Memory B cell (primary cell): ENCODE data around the gene SOBP.

Source experiments
- ATAC-seq: fragments of 150-1000 bp; cut with Tn5 transposase; 2 replicates; pipeline ENCODE4 v1.10.0; 2021; ENCODE audit warnings: low read depth, mild to moderate bottlenecking, moderate library complexity
- DNase-seq, 2 donors: peaks; one replicate each; pipeline ENCODE4 v3.0.0; 2022; ENCODE audit warnings: low spot score in 2 of 2
- H3K27ac Mint-ChIP-seq: one replicate; pipeline ENCODE4 v1.8.0; 2022; ENCODE audit warnings: mild to moderate bottlenecking, moderate library complexity, mixed read lengths
- H3K27me3 Mint-ChIP-seq: one replicate; pipeline ENCODE4 v1.8.0; 2022; ENCODE audit warnings: mixed read lengths
- H3K36me3 Mint-ChIP-seq: one replicate; pipeline ENCODE4 v1.8.0; 2022; ENCODE audit warnings: mild to moderate bottlenecking, mixed read lengths
- H3K4me1 Mint-ChIP-seq: one replicate; pipeline ENCODE4 v1.8.0; 2022; ENCODE audit warnings: mixed read lengths
- H3K4me3 Mint-ChIP-seq: one replicate; pipeline ENCODE4 v1.8.0; 2022; ENCODE audit warnings: mild to moderate bottlenecking, moderate library complexity, mixed read lengths
- H3K9me3 Mint-ChIP-seq: one replicate; pipeline ENCODE4 v1.8.0; 2022; ENCODE audit warnings: mixed read lengths

Gene SOBP

DNA sequence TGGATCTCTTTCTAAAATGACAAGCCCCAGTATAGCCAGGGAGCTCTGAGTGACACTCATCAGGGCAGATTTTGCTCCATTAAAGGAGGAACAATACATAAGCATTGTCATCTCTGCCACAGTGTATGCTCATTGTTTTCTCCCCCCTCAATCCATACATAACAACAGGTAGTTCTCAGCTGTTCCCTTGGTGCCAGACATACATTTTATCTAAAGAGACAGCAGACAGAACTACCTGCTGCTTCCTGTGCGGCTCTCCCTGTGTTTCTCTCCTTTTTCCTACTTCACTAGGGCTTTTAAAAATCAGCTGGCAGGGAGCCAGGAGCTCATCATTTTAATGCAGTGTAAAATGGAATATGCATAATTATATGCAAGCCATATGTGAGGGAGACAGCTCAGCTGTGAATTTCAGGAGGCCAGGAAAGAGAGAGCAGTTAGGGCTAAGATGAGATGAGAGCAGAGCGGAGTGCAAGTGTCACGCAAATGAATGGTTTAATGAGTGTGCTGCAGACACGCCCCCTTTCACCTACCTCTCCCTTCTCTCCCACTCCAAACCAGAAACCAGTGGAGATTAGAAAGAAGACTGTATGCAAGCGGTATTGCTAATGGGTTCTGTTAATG lies 96.0 kb downstream of the SOBP start:
- H3K27me3 Mint-ChIP-seq: peaks cover 2% of the 10 kb centered on the region
- H3K36me3 Mint-ChIP-seq: no peaks in the 10 kb centered on the region
- no peak overlapping the region for H3K4me3 Mint-ChIP-seq
- peaks cover 6% of the 10 kb centered on the region for H3K4me1 Mint-ChIP-seq
- no peaks in the 10 kb centered on the region for H3K9me3 Mint-ChIP-seq
- ATAC-seq (no peak), DNase-seq (no peak)
- H3K27ac Mint-ChIP-seq: no peak overlapping the region

DNA sequence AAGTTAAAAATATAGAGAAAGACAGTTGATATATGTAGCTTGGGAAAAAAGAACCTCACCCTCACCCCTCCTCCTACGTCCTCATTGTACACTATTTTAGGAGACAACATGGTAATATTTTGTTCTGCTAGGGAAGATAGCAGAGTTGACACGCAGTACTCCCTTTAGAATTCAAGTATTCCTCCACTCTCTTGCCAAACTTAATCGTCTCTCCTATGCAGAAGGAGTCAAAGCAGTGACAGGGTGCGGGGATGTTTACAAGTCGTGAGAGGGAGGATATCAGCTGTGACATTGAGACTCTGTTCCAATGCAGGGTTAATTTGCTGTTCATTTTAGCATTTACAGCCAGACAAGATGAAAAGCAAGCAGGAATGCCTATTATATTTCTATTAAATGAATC lies 97.5 kb downstream of the SOBP start:
- Mint-ChIP-seq H3K4me1 (peaks cover 6% of the 10 kb centered on the region), H3K27me3 (no peaks in the 10 kb centered on the region), H3K27ac (no peak overlapping the region), H3K36me3 (no peaks in the 10 kb centered on the region), H3K9me3 (no peaks in the 10 kb centered on the region), H3K4me3 (no peak overlapping the region)
- ATAC-seq: no peak
- no peak for DNase-seq

DNA sequence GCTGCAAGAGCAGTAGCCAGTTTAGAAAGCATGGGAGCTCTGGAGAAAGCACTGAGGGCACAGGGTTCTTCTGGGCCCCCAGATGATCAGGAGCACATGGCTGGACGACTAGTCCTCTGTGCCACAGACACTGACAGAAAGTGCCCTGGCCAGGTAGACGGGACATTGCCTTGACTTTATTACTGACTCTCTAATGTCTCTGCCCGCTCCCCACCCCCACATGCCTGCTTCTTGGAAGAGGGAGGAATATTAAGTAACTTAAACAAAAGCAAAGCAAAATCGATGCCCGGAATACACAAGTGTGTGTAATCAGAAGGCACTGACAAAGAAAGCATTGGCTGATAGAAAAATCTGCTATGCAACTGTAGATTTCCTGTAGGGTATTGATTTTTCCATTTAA lies 99.3 kb downstream of the SOBP start:
- H3K4me1 Mint-ChIP-seq: peaks cover 6% of the 10 kb centered on the region
- no peak overlapping the region for H3K27ac Mint-ChIP-seq
- H3K27me3 Mint-ChIP-seq: peaks cover 2% of the 10 kb centered on the region
- no peak overlapping the region for H3K4me3 Mint-ChIP-seq
- no peaks in the 10 kb centered on the region for H3K36me3 Mint-ChIP-seq
- H3K9me3 Mint-ChIP-seq: no peaks in the 10 kb centered on the region
- ATAC-seq: no peak
- no peak for DNase-seq

DNA sequence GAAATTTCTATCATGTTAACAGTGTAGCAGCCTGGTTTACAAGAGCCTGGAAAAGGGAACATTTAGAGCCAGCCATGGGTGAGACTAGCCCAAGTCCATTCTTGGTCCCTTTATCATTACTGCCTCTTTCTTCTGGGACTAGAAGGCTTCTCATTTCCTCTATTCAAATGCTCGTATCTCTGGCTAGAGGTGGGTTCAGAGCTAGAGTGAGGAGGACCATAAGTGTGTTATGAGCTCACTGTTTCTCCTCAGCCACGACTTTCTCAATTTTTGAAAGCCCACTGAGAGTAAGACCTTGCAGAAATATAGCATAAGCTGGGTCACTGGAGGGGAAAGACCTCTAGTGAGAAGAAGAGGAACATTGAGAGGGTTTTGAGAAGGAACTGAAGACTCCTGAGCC lies 100.0 kb downstream of the SOBP start:
- no peak for ATAC-seq

DNA sequence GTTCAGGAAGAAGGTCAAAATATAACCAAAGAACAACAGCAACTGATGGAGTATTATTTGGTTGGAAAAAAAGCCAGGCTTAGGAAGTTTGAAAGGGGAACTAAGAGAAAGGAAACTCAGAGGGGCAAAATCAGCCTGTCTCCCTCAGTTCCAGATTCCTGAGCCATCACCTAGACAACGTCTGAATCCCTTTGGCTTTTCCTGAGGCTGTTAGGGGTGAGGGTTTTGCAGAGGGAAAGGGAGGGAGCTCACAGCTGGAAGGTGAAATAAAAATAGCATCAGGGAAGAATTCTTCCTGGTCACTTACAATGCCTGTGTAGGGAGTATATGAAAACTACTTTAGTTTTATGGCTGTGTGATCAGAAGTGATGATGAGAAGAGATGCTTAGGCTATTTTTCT lies 100.5 kb downstream of the SOBP start:
- Mint-ChIP-seq H3K36me3 (no peaks in the 10 kb centered on the region), H3K27me3 (peaks cover 2% of the 10 kb centered on the region)

More for the DNA sequence above, 100.0 kb downstream of the SOBP start:
- H3K27ac Mint-ChIP-seq: no peak overlapping the region
- H3K4me1 Mint-ChIP-seq: peaks cover 6% of the 10 kb centered on the region
- H3K27me3 Mint-ChIP-seq: peaks cover 2% of the 10 kb centered on the region
- DNase-seq: no peak
- no peaks in the 10 kb centered on the region for H3K9me3 Mint-ChIP-seq
- no peak overlapping the region for H3K4me3 Mint-ChIP-seq
- no peaks in the 10 kb centered on the region for H3K36me3 Mint-ChIP-seq

DNA sequence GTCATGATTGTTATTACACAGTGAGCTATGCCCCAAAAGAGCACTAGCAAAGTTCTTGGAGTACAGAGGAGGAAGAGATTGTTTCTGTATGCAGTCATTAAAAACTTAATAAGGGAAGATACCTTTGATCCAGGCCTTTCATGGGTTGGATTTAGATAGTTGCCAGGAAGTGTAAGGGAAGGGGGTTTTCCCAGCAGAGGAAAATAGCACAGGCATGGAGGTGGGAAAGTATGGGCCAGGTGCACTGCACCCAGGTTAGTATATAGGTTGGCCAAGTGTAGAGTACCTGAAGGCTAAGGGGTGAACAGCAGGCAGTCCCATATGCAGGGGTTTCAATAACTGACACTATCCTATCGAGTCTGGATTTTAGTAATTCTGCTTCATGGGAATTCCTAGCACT lies 101.4 kb downstream of the SOBP start:
- Mint-ChIP-seq H3K9me3 (no peaks in the 10 kb centered on the region), H3K4me3 (no peak overlapping the region), H3K27ac (no peak overlapping the region), H3K27me3 (peaks cover 2% of the 10 kb centered on the region), H3K4me1 (peaks cover 6% of the 10 kb centered on the region), H3K36me3 (no peaks in the 10 kb centered on the region)
- ATAC-seq: no peak
- DNase-seq: no peak

More for the DNA sequence above, 100.5 kb downstream of the SOBP start:
- Mint-ChIP-seq H3K4me3 (no peak overlapping the region), H3K4me1 (peaks cover 6% of the 10 kb centered on the region), H3K27ac (no peak overlapping the region), H3K9me3 (no peaks in the 10 kb centered on the region)
- ATAC-seq (no peak), DNase-seq (no peak)

DNA sequence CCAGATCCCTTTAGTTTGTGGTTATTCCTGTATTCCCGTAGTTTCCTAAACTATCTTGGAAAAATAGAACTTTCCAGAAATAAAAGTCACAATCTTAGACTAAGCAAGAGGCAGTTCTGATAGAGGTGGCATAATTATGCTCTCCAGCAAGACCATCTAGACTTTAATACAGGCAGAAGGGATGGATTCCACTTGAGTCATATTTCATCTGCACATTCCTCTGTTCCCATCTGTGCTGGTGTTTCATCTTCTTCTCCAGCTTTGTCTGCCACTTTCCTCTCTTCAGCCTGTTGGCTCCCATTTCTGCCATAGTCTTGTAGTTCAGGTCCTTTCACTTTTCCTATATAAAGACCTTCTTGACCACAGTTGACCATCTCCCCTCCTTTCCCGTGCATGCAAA lies 102.9 kb downstream of the SOBP start:
- H3K36me3 Mint-ChIP-seq: no peaks in the 10 kb centered on the region
- H3K9me3 Mint-ChIP-seq: no peaks in the 10 kb centered on the region
- H3K27ac Mint-ChIP-seq: no peak overlapping the region
- no peak for ATAC-seq
- peaks cover 6% of the 10 kb centered on the region for H3K4me1 Mint-ChIP-seq
- H3K4me3 Mint-ChIP-seq: no peak overlapping the region
- no peak for DNase-seq
- H3K27me3 Mint-ChIP-seq: peaks cover 2% of the 10 kb centered on the region

DNA sequence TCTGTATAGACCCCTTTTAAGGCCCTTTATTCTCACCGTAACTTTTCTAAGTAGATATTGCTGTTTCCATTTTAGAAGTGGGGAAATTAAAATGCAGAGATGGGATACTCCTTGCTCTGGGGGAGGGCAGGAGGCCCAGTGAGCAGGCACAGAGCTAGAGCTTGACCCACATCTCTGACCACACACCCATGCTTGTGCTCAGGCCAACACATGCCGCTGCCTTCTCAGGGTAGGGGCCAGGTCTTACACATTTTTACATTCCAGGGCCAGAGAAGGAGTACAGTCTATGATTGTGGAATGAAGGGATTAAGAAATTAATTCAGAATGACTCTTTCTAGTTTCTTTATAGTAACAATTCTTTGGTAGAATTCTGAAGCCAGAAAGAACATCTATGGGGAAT lies 104.8 kb downstream of the SOBP start:
- H3K9me3 Mint-ChIP-seq: no peaks in the 10 kb centered on the region
- H3K36me3 Mint-ChIP-seq: no peaks in the 10 kb centered on the region
- no peak overlapping the region for H3K27ac Mint-ChIP-seq
- DNase-seq: no peak
- no peak overlapping the region for H3K4me3 Mint-ChIP-seq
- no peak for ATAC-seq
- peaks cover 4% of the 10 kb centered on the region for H3K27me3 Mint-ChIP-seq
- peaks cover 6% of the 10 kb centered on the region for H3K4me1 Mint-ChIP-seq

DNA sequence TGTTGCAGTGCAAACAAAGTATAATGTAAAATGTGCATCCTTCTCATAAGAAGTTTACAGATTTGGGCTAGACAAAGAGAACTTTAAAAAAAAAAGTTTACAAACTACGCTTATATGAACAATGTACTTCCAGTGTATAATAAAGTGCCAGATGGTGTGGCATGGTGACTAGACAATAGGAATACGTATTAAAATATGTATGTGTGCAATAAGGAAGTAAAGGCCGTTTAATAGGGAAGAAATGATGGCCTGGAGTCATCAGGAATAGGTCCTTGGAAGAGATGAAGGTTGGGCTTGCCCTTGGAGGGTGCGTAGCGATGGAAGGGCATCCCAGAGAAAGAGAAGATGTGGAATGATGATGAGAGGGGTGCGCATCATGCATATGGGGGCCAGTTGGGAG lies 108.2 kb downstream of the SOBP start:
- H3K36me3 Mint-ChIP-seq: no peaks in the 10 kb centered on the region
- no peak overlapping the region for H3K4me3 Mint-ChIP-seq
- peaks cover 6% of the 10 kb centered on the region for H3K4me1 Mint-ChIP-seq
- no peak for ATAC-seq
- DNase-seq: no peak
- H3K27ac Mint-ChIP-seq: no peak overlapping the region
- H3K27me3 Mint-ChIP-seq: peaks cover 2% of the 10 kb centered on the region
- H3K9me3 Mint-ChIP-seq: no peaks in the 10 kb centered on the region

DNA sequence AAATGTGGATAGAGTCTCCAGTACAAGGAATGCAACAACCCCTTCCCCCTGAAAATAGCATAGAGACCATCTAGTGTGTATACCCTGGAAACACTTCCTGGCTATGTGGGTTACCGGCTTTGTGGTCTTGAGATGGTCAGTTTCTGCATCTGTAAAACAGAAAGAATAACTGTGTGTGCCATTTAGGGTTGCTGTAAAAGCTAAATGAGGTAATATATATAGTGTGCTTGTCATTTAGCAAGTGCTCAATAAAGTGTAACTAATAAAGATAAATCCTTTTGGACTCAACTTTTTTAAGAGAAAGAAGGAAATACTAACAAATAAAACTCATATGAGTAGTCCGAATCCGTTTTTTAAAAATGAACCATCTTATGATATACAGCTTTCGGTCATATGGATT lies 109.1 kb downstream of the SOBP start:
- ATAC-seq: no peak
- Mint-ChIP-seq H3K36me3 (no peaks in the 10 kb centered on the region), H3K4me1 (peaks cover 8% of the 10 kb centered on the region), H3K9me3 (no peaks in the 10 kb centered on the region), H3K27me3 (peaks cover 2% of the 10 kb centered on the region), H3K27ac (no peak overlapping the region), H3K4me3 (no peak overlapping the region)
- no peak for DNase-seq

DNA sequence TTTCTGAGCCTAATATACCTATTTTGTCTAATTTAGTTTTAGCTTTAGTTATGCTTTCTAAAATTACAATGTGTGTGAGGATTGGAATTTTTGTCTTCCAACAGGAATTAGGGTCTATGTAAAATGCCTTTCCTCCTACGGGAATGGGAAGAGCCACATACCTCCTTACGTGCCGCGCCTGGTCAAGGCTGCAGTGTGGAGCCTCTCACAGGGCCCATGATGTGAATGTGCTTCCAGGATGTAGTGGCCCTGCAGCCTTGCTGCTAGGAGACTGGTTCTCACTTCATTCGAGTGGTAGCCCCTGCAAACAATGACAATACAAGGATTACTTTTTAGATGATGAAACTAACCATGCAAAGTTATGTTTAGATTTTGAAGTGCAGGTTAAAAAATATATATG lies 110.2 kb downstream of the SOBP start:
- ATAC-seq: no peak
- DNase-seq: no peak
- Mint-ChIP-seq H3K27ac (no peak overlapping the region), H3K4me3 (no peak overlapping the region), H3K27me3 (peaks cover 2% of the 10 kb centered on the region), H3K4me1 (peaks cover 8% of the 10 kb centered on the region), H3K9me3 (no peaks in the 10 kb centered on the region), H3K36me3 (no peaks in the 10 kb centered on the region)

DNA sequence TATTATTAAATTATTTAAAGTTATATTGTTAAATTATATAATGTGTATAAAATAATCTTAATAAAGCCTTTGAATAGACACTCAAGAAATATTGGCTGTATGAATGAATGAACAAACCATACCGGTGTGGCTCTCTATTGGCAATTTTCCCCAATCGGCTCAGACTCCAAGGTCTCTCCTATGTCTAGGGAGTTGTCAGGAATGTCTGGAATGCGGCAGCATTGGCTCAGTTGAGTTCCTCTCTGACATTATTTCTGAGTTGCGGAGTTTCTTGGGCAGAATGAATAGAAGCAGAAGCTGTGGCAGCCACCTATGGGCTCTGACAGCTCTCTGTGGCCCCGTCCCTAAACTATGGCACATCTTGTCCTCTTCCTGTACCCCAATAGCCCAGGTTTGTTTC lies 111.0 kb downstream of the SOBP start:
- H3K27me3 Mint-ChIP-seq: peaks cover 2% of the 10 kb centered on the region
- no peaks in the 10 kb centered on the region for H3K36me3 Mint-ChIP-seq
- DNase-seq (no peak), ATAC-seq (no peak)
- H3K9me3 Mint-ChIP-seq: no peaks in the 10 kb centered on the region
- peaks cover 8% of the 10 kb centered on the region for H3K4me1 Mint-ChIP-seq
- H3K4me3 Mint-ChIP-seq: no peak overlapping the region
- no peak overlapping the region for H3K27ac Mint-ChIP-seq

DNA sequence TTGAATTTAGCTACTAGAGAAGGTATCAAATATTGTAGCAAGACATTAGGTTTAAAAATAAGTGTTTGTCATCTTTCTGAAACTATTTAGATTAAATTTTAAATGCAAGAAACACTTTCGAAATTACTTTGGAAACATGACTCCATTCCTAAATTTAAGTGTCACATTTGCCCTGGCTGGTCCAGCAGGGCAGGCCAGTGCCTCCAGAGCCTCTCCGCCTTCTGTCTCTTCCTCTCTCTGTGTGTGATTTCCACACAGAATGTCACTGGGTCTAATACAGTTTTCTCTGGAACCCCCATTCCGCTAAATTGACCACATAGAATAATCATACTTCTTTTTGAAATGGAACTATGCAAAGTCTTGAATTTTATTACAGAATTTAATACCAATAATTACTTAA lies 111.5 kb downstream of the SOBP start:
- Mint-ChIP-seq H3K9me3 (no peaks in the 10 kb centered on the region), H3K27me3 (peaks cover 2% of the 10 kb centered on the region), H3K4me1 (peaks cover 8% of the 10 kb centered on the region), H3K36me3 (no peaks in the 10 kb centered on the region), H3K27ac (no peak overlapping the region), H3K4me3 (no peak overlapping the region)
- ATAC-seq (no peak), DNase-seq (no peak)

DNA sequence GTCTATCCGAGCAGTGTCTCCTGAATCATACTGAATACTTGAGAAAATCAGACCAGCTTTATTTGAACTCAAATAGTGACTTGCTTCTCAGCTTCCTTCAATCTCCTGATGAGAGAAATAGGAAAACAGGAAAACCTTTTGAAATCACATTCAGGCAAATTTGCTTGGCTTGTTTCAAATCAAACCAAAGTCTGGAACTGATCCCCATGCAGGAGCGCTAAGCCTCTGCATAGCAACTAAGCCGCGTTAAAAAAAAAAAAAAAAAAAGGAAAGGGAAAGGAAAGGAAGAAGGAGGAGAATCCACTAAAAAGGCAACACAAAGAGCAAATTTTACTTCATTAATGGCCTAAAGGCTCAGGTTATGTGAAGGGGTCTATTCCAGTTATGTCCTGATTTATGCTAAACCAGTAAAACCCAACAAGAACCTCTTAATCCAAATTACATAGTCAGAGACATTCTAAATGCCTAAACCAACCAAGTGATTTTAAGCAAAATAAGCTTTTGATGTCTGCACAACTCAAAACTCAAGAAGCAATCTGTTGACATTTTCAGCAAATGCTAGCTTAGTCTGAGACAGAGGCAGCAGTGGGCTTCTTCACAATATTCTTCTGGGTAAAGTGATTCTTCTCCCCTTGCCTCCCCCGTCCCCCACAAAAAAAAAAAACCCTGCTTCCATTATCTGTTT lies 112.5 kb downstream of the SOBP start:
- Mint-ChIP-seq H3K36me3 (no peaks in the 10 kb centered on the region), H3K27ac (no peak overlapping the region), H3K27me3 (peaks cover 2% of the 10 kb centered on the region), H3K4me1 (peaks cover 8% of the 10 kb centered on the region), H3K4me3 (no peak overlapping the region), H3K9me3 (no peaks in the 10 kb centered on the region)
- no peak for DNase-seq
- no peak for ATAC-seq

DNA sequence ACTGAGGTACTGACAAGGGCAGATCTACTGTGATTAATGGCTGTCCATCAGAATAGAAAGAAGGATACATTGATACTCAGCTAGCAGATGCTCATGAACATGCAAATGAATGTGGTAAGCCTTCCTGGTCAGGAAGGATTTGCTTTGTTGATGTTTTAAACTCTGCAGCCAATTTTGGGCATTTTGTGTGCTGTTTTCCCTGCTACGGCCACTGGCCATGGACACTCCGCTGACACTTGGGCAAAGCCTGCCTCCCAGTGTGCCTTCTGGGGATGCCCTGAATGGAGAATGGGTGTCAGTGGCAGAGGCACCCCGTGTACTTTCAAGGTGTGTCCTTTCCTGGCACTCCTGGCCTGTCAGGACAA lies 113.1 kb downstream of the SOBP start:
- Mint-ChIP-seq H3K4me1 (peaks cover 8% of the 10 kb centered on the region), H3K9me3 (no peaks in the 10 kb centered on the region), H3K27ac (no peak overlapping the region), H3K27me3 (peaks cover 2% of the 10 kb centered on the region), H3K36me3 (no peaks in the 10 kb centered on the region), H3K4me3 (no peak overlapping the region)
- ATAC-seq: no peak
- DNase-seq: no peak
